ENCODE results near the gene TXNDC8. TPM values are rescaled to one million over a fixed set of nuclear protein-coding genes. Genes with fewer than 3 reads are reported as not detected.
A peak's percentile ranks its signal among the peaks of the same experiment; 100 is the strongest.

The TXNDC8 gene
- total RNA-seq, 1 donor from 2014 or later = not detected

GRCh38 chr9:110258690-110259091 is 79.0 kb downstream of the TXNDC8 start:
- Histone ChIP-seq H3K9ac (ENCODE audit: low read length) (no peak overlapping the region), H3K4me1 (ENCODE audit: insufficient read depth, low read length) (peaks cover 22% of the 10 kb centered on the region), H3K4me3 (ENCODE audit: insufficient read depth, low read depth, low read length) (no peak overlapping the region), H3K27me3 (ENCODE audit: insufficient read depth, low read length) (no peaks in the 10 kb centered on the region), H3K79me2 (ENCODE audit: insufficient read depth, low read length) (peaks cover 26% of the 10 kb centered on the region), H2AFZ (ENCODE audit: low read depth, low read length) (no peak overlapping the region), H3K36me3 (ENCODE audit: insufficient read depth, low read length) (no peaks in the 10 kb centered on the region), H4K20me1 (ENCODE audit: insufficient read depth, low read length) (peaks cover 17% of the 10 kb centered on the region), H3K27ac (ENCODE audit: low read depth, low read length) (no peak overlapping the region), H3K4me2 (ENCODE audit: low read length) (no peak overlapping the region), H3K9me3 (ENCODE audit: insufficient read depth, low read depth, low read length) (no peaks in the 10 kb centered on the region)
- Mint-ChIP-seq H3K27ac (ENCODE audit: unreplicated experiment) (no peak overlapping the region), H3K9me3 (ENCODE audit: unreplicated experiment) (no peaks in the 10 kb centered on the region), H3K4me1 (ENCODE audit: low read depth, unreplicated experiment) (peaks cover 16% of the 10 kb centered on the region), H3K4me3 (ENCODE audit: unreplicated experiment) (no peak overlapping the region), H3K36me3 (ENCODE audit: low read depth, unreplicated experiment) (no peaks in the 10 kb centered on the region), H3K27me3 (ENCODE audit: low read depth, unreplicated experiment) (no peaks in the 10 kb centered on the region)
- FAIRE-seq (no peak), DNase-seq (ENCODE audit: low read depth) (no peak)
- TF ChIP-seq EZH2 (IDR thresholded peaks at IDR 0.05; ENCODE audit: insufficient read depth, low read length) (no peak), CTCF (IDR thresholded peaks at IDR 0.05; ENCODE audit: insufficient read depth, low read depth, low read length) (no peak)

- H3K36me3 ChIP-seq (ENCODE audit: insufficient read depth, low read length) = no peaks in the 10 kb centered on the region
- no peaks in the 10 kb centered on the region for H3K27me3 Mint-ChIP-seq (ENCODE audit: low read depth, unreplicated experiment)
- H2AFZ ChIP-seq (ENCODE audit: low read depth, low read length) = no peak overlapping the region
- peak overlapping the region; percentile 89 for H3K27ac Mint-ChIP-seq (ENCODE audit: unreplicated experiment)
- TF ChIP-seq EZH2 (IDR thresholded peaks at IDR 0.05; ENCODE audit: insufficient read depth, low read length) (no peak), CTCF (IDR thresholded peaks at IDR 0.05; ENCODE audit: insufficient read depth, low read depth, low read length) (no peak)
- peak overlapping the region; percentile 93 for H3K4me3 Mint-ChIP-seq (ENCODE audit: unreplicated experiment)
- H3K4me2 ChIP-seq (ENCODE audit: low read length) = peak overlapping the region; percentile 96
- H3K36me3 Mint-ChIP-seq (ENCODE audit: low read depth, unreplicated experiment) = no peaks in the 10 kb centered on the region
- no peak overlapping the region for H3K27ac ChIP-seq (ENCODE audit: low read depth, low read length)
- H3K4me1 ChIP-seq (ENCODE audit: insufficient read depth, low read length) = peaks cover 28% of the 10 kb centered on the region
- no peaks in the 10 kb centered on the region for H3K27me3 ChIP-seq (ENCODE audit: insufficient read depth, low read length)
- peaks cover 17% of the 10 kb centered on the region for H3K4me1 Mint-ChIP-seq (ENCODE audit: low read depth, unreplicated experiment)
- H4K20me1 ChIP-seq (ENCODE audit: insufficient read depth, low read length) = peaks cover 24% of the 10 kb centered on the region
- DNase-seq (ENCODE audit: low read depth) (no peak), FAIRE-seq (no peak)
- H3K9ac ChIP-seq (ENCODE audit: low read length) = peak overlapping the region; percentile 88
- H3K4me3 ChIP-seq (ENCODE audit: insufficient read depth, low read depth, low read length) = no peak overlapping the region
- peaks cover 33% of the 10 kb centered on the region for H3K79me2 ChIP-seq (ENCODE audit: insufficient read depth, low read length)
- no peaks in the 10 kb centered on the region for H3K9me3 ChIP-seq (ENCODE audit: insufficient read depth, low read depth, low read length)
- H3K9me3 Mint-ChIP-seq (ENCODE audit: unreplicated experiment) = no peaks in the 10 kb centered on the region
Observed at GRCh38 chr9:110257956-110258355, 79.7 kb downstream of the TXNDC8 start.

- H3K27ac ChIP-seq (ENCODE audit: low read depth, low read length) = peak overlapping the region; percentile 86
- H3K27me3 ChIP-seq (ENCODE audit: insufficient read depth, low read length) = no peaks in the 10 kb centered on the region
- Mint-ChIP-seq H3K36me3 (ENCODE audit: low read depth, unreplicated experiment) (no peaks in the 10 kb centered on the region), H3K27ac (ENCODE audit: unreplicated experiment) (peak overlapping the region; percentile 89), H3K4me1 (ENCODE audit: low read depth, unreplicated experiment) (peaks cover 17% of the 10 kb centered on the region), H3K9me3 (ENCODE audit: unreplicated experiment) (no peaks in the 10 kb centered on the region), H3K4me3 (ENCODE audit: unreplicated experiment) (peak overlapping the region; percentile 93), H3K27me3 (ENCODE audit: low read depth, unreplicated experiment) (no peaks in the 10 kb centered on the region)
- H3K4me1 ChIP-seq (ENCODE audit: insufficient read depth, low read length) = peaks cover 28% of the 10 kb centered on the region
- peaks cover 40% of the 10 kb centered on the region for H3K79me2 ChIP-seq (ENCODE audit: insufficient read depth, low read length)
- DNase-seq (ENCODE audit: low read depth) = peak; percentile 16
- FAIRE-seq = no peak
- H3K9me3 ChIP-seq (ENCODE audit: insufficient read depth, low read depth, low read length) = no peaks in the 10 kb centered on the region
- H4K20me1 ChIP-seq (ENCODE audit: insufficient read depth, low read length) = peaks cover 31% of the 10 kb centered on the region
- H3K4me2 ChIP-seq (ENCODE audit: low read length) = peak overlapping the region; percentile 96
- no peaks in the 10 kb centered on the region for H3K36me3 ChIP-seq (ENCODE audit: insufficient read depth, low read length)
- peak overlapping the region; percentile 88 for H3K9ac ChIP-seq (ENCODE audit: low read length)
- peak overlapping the region; percentile 75 for H3K4me3 ChIP-seq (ENCODE audit: insufficient read depth, low read depth, low read length)
- peak overlapping the region; percentile 82 for H2AFZ ChIP-seq (ENCODE audit: low read depth, low read length)
- TF ChIP-seq EZH2 (IDR thresholded peaks at IDR 0.05; ENCODE audit: insufficient read depth, low read length) (no peak), CTCF (IDR thresholded peaks at IDR 0.05; ENCODE audit: insufficient read depth, low read depth, low read length) (no peak)
Observed at GRCh38 chr9:110257097-110257841, 80.4 kb downstream of the TXNDC8 start.
